NCI-H146 (cell line): ENCODE results near the gene CRK.
"Not testable (repeated sequence)": the region's sequence is repeated elsewhere in the genome, so short reads cannot be mapped to it uniquely, and the experiment has no call there.

Experiments
- DNase-seq: peaks from one replicate; lab custom pipeline; 2025; lab: John Stamatoyannopoulos, UW

Gene CRK

GRCh38 chr17:1467898-1468492, 12.0 kb upstream of the CRK start:
- DNase-seq: no peak

DNA sequence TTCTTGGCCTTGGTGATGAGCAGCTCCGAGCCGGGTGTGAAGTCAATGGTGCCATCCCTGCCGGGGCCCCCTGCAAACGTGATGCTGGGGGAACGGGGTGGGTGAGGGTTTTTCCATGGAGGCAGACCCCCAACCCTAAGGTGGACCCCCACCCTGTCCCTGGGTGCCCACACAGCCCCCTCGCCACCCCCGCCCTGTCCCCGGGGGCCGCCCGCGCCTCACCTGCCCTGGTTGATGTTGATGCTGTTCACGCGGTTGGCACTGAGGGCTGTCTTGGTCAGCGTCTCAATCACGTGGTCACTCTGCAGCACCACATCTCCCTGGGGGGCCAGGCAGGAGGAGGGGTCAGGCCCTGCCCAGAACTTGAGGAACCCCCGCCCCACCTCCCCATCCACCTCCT, 11.2 kb upstream of the CRK start:
- DNase-seq: no peak

DNA sequence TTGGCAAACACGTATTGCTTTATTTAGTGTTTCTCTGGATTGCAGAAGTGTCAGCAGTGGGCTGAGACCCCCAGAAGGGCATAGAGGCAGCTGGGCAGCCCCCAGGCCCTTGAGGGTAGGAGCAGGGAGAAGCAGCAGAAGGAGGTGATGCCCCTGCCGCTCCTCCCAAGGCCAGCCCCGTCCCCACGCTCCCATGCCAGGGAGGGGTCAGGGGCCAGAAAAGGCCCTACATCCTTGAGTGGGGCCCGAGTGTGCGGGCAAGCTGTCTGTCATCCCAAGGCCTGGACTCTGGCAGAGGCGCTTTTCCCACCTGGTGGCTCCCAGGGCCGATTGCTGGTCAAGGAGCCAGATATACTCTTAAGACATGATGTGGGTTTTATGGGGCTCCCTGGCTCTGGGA, 8.2 kb upstream of the CRK start:
- no peak for DNase-seq

- no peak for DNase-seq
Observed at GRCh38 chr17:1462164-1463112, 6.4 kb upstream of the CRK start.

GRCh38 chr17:1461198-1461944, 5.3 kb upstream of the CRK start:
- no peak for DNase-seq

DNA sequence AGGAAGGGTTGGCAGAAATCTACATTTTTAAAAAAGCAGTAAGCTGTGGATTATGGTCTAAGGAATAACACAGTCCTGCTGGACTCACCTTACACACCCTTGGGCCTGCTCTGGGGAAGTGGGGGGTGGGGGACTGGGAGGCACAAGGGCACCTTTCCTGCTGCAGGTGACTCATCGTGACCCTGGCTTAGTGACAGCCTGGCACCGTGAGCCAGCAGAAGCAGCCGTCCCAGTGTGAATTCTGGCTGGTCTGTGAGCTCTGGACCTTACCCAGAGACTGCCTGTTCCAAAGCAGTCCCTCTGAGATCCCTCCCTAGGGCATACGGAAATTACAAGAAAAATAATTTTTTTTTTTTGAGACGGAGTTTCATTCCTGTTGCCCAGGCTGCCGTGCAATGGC, 4.2 kb upstream of the CRK start:
- no peak for DNase-seq

DNA sequence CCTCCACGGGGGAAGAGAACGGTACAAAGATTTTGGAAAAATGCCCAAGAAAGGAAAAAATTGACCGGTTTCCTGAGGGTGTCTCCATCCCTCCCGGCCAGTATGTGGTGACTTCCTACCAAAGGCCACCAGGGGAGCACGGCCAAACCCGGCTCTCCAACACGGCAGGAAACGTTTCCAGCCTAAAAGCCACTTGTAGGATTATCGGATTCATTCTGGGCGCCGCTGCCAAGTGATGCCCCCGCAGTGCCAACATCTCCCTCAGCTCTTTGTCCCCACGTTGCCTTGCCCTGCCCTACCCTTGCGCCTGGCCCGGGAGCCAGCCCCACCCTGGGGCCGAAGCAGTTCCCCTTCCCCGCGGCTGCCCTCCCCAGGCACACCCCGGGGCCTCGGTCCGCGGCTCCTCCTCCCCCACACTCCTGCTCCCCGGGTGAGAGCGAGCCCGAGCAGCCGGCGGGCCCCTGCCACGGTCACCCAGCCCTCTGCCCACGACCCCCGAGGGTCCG, 688 bp downstream of the CRK start:
- peak; percentile 67 for DNase-seq

- no peak for DNase-seq
Observed at GRCh38 chr17:1454541-1454940, 1.5 kb downstream of the CRK start.

- DNase-seq: not testable (repeated sequence)
Observed at GRCh38 chr17:1453694-1454093, 2.3 kb downstream of the CRK start.

DNA sequence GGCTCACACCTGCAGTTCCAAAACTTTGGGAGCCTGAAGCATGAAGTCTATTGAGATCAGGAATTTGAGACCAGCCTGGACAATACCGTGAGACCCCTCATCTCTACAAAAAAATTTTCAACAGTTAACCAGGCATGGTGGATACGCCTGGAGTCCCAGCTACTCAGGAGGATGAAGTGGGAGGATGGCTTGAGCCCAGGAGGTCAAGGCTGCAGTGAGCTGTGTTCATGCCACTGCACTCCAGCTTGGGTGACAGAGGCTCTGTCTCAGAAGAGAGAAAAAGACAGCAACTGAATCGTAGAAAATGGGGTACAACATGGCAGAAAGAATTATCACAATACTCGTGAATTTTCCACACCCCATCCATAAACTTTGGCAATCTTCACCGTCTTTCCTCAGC, 3.2 kb downstream of the CRK start:
- no peak for DNase-seq

GRCh38 chr17:1450261-1450660, 5.8 kb downstream of the CRK start:
- DNase-seq: not testable (repeated sequence)

DNA sequence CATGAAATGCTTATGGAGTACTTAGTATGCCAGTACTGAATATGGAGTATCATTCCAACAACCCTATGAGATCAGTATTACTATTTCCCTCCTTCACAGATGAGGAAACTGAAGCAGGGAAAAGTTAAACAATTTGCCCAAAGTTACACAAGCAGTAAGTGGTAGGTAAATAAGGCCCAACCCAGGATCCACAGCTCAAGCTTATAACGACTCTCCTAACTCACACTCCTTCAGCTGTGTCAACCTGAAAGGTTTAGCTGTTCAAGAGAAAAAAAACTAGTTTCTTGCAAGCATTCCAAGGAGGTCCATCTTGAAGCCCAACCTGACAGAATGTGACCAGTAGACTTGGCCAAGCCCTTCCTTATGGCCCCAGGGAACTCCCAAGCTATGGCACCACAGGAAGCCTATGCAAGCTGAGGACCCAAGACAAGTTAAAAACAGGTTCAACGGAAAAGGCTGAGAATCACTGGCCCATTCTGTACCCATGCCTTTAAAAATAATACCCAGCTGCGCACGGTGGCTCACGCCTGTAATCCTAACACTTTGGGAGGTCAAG, 6.5 kb downstream of the CRK start:
- DNase-seq: no peak

- no peak for DNase-seq
Observed at GRCh38 chr17:1447052-1447451, 9.0 kb downstream of the CRK start.

- DNase-seq: no peak
Observed at GRCh38 chr17:1446201-1446600, 9.8 kb downstream of the CRK start.

GRCh38 chr17:1445695-1446094, 10.3 kb downstream of the CRK start:
- not testable (repeated sequence) for DNase-seq

DNA sequence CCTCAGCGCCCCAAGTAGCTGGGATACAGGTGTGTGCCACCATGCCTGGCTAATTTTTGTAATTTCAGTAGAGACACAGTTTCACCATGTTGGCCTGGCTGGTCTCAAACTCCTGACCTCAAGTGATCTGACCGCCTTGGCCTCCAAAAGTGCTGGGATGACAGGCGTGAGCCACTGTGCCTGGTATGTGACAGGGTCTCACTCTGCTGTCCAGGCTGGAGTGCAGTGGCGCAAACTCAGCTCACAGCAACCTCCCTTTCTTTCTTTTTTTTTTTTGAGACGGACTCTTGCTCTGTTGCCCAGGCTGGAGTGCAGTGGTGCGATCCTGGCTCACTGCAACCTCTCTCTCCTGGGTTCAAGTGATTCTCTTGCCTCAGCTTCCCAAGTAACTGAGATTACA, 13.3 kb downstream of the CRK start:
- DNase-seq: not testable (repeated sequence)

DNA sequence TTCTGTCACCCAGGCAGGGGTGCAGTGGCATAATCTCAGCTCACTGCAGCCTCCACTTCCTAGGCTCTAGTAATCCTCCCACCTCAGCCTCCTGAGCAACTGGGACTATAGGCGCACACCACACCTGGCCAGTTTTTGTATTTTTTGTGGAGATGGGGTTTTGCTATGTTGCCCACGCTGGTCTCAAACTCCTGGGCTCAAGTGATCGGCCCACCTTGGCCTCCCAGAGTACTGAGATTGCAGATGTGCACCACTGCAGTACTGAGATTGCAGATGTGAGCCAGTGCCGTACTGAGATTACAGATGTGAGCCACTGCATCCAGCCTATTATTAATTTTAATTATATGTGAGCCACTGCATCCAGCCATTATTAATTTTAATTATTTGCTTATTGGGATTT, 13.8 kb downstream of the CRK start:
- DNase-seq: no peak

GRCh38 chr17:1440921-1441320, 15.1 kb downstream of the CRK start:
- DNase-seq: no peak

DNA sequence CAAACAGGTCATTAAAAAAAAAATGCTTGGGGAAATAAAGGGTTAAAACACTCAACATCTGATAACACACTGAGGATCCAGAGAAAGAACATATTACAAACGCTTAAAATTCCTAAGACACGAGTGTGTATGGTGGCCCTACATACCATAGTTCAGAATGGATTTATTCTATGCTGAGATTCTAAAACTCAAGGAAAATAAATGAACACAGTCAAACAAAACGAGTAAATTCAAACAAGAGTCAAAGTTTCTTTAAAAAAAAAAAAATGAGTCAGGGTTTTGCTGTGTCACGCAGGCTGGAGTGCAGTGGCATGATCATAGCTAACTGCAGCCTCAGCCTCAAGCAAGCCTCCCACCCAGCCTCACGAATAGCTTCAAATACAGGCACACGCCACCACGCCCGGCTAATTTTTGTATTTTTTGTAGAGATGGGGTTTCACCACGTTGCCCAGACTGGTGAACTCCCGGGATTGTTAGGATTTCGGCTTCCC, 17.4 kb downstream of the CRK start:
- no peak for DNase-seq

- DNase-seq: no peak
Observed at GRCh38 chr17:1435326-1435725, 20.7 kb downstream of the CRK start.

DNA sequence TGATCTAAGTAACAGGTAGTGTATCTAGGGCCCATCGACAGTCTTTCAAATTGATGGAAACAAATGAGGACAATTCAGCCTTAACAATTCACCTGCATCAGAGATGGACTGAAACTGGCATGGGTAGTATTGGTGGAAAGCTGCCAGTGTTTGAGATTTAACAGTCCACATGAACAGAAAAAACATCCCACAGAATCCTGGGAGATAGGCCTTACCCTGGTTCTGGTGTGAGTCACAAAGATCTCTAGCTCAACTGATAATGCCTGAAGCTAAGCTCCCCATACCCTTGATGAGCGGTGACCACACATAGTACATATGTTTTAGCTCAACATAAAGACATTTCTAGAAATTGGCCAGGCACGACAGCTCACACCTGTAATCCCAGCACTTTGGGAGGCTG, 21.9 kb downstream of the CRK start:
- DNase-seq: no peak

DNA sequence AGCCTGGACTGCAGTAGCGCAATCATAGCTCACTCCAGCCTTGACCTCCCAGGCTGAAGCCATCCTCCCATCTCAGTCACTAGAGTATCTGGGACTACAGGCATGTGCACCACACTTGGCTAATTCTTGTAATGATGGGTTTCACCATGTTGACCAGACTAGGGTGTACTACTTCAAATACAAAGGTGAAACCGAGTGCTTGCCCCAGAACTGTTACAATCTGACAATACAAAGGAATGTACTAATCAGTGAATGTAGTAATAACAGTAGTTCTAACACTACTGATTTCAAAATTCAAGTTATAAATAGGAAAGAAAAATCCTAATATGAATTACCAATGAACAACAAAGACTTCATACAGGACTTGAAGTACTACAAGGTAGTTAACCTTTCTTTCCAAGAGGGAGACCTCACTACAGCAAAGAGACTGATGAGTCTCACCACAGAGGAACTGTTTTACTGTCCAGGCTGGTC, 24.4 kb downstream of the CRK start:
- DNase-seq: no peak
